Activated CD4-positive, alpha-beta T cell treated with anti-CD3 and anti-CD28 coated beads for 36 hours (primary cell): ENCODE data around the gene PLTP. TPM values are rescaled to one million over a fixed set of nuclear protein-coding genes. Genes with fewer than 3 reads are reported as not detected.

ENCODE experiments used
- ATAC-seq: fragments of 200-7000 bp; cut with Tn5 transposase; one replicate; pipeline ENCODE4 v1.10.0; 2021; ENCODE audit warnings: mild to moderate bottlenecking, moderate library complexity
- CTCF ChIA-PET: fragments of 350-600 bp; sonication (Branson Sonifier 250); formaldehyde crosslinking; loops from one replicate; lab custom pipeline; 2021; ENCODE audit warnings: antibody characterized with exemption; lab: Charles Lee
- POLR2A ChIA-PET: fragments of 350-600 bp; sonication (Branson Sonifier 250); formaldehyde crosslinking; loops from one replicate; lab custom pipeline; 2021; ENCODE audit warnings: antibody characterized with exemption, inconsistent platforms; lab: Charles Lee
- DNase-seq: peaks from one replicate; pipeline ENCODE4 v3.0.0-alpha.2; 2020
- H3K27ac Mint-ChIP-seq: one replicate; pipeline ENCODE4 v1.8.0; 2021; ENCODE audit warnings: mixed read lengths
- H3K27me3 Mint-ChIP-seq: one replicate; pipeline ENCODE4 v1.8.0; 2021; ENCODE audit warnings: mixed read lengths
- H3K36me3 Mint-ChIP-seq: one replicate; pipeline ENCODE4 v1.8.0; 2021; ENCODE audit warnings: low read depth, mixed read lengths
- H3K4me1 Mint-ChIP-seq: one replicate; pipeline ENCODE4 v1.8.0; 2021; ENCODE audit warnings: mixed read lengths
- H3K4me3 Mint-ChIP-seq: one replicate; pipeline ENCODE4 v1.8.0; 2021; ENCODE audit warnings: mild to moderate bottlenecking, moderate library complexity, mixed read lengths
- H3K9me3 Mint-ChIP-seq: one replicate; pipeline ENCODE4 v1.8.0; 2021; ENCODE audit warnings: low read depth, mixed read lengths
- intact Hi-C, 2 experiments: fragments of 100-400 bp; cut with DNase I in 1 of 2; cut with micrococcal nuclease in 1 of 2; formaldehyde crosslinking; loops; one replicate each; pipeline versions ENCODE4 v1.14.2 to v1.15.1; 2022 to 2024; cut with DNase I, micrococcal nuclease
- total RNA-seq, 2 experiments: library from RNA; stranded (reverse); gene quantifications; one replicate each; pipeline ENCODE4 v1.2.3, GENCODE V29; 2021

PLTP gene
- total RNA-seq, 2 experiments from 2014 or later = 5.6 to 7.0 TPM

DNA sequence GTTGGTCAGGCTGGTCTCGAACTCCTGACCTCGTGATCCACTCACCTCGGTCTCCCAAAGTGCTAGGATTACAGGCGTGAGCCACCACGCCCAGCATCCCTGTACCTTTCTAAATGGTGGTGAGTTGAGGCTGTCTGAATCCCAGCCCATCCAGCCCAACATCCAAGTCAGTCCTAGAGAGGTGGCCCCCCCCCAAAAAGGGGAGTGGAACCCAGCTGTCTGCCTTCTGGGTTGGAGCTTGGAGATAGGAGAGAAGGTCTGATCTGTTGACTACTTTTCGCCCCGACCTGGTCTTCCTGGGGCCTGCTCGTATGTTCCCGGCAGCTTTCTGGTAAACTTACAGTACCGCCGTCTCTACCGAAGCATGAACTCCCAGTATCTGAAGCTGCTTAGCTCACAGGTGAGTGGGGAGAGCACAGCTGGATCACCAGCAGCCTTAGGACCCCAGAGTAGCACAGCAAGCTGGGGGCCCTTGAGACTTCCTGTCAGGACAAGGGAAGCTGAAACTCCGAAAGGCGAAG, 15.3 kb downstream of the PLTP start:
- DNase-seq (no peak), ATAC-seq (no peak)
- no peaks in the 10 kb centered on the region for H3K27me3 Mint-ChIP-seq
- H3K36me3 Mint-ChIP-seq = peaks cover 18% of the 10 kb centered on the region
- POLR2A ChIA-PET = no interaction called here
- H3K4me1 Mint-ChIP-seq = peaks cover 18% of the 10 kb centered on the region
- intact Hi-C loops = no loop called here
- no peak overlapping the region for H3K27ac Mint-ChIP-seq
- CTCF ChIA-PET = no interaction called here
- no peaks in the 10 kb centered on the region for H3K9me3 Mint-ChIP-seq
- no peak overlapping the region for H3K4me3 Mint-ChIP-seq

DNA sequence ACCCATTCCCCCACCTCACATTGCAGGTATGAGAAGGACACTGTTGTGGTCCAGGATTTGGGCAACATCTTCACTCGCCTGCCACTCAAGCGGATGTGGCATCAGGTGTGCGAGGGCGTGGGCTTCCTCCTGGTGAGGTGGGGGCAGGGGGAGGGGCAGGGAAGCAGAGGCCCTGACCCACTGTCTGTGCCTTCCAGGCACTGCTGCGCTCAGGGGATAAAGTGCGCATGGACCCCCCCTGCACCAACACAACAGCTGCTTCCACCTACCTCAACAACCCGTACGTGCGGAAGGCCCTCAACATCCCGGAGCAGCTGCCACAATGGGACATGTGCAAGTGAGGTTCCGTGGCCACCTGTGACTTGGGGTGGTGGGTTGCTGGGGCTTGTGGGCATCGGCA, 17.2 kb downstream of the PLTP start:
- Mint-ChIP-seq H3K27ac (no peak overlapping the region), H3K36me3 (peaks cover 18% of the 10 kb centered on the region), H3K4me1 (peaks cover 25% of the 10 kb centered on the region), H3K4me3 (no peak overlapping the region), H3K9me3 (no peaks in the 10 kb centered on the region), H3K27me3 (no peaks in the 10 kb centered on the region)
- ChIA-PET CTCF (no interaction called here), POLR2A (no interaction called here)
- no peak for ATAC-seq
- DNase-seq = no peak
- intact Hi-C loops = no loop called here

GRCh38 chr20:45893831-45894230, 18.1 kb downstream of the PLTP start:
- peaks cover 31% of the 10 kb centered on the region for H3K4me1 Mint-ChIP-seq
- ATAC-seq (no peak), DNase-seq (no peak)
- H3K4me3 Mint-ChIP-seq = no peak overlapping the region
- no peaks in the 10 kb centered on the region for H3K9me3 Mint-ChIP-seq
- no peak overlapping the region for H3K27ac Mint-ChIP-seq
- intact Hi-C loops = no loop called here
- no peaks in the 10 kb centered on the region for H3K27me3 Mint-ChIP-seq
- peaks cover 18% of the 10 kb centered on the region for H3K36me3 Mint-ChIP-seq
- ChIA-PET CTCF (no interaction called here), POLR2A (no interaction called here)

GRCh38 chr20:45892828-45893500, 19.0 kb downstream of the PLTP start:
- intact Hi-C loops = no loop called here
- DNase-seq (peak; percentile 41), ATAC-seq (no peak)
- peaks cover 18% of the 10 kb centered on the region for H3K36me3 Mint-ChIP-seq
- CTCF ChIA-PET = interaction anchor here (1.3 to 1.7 kb wide), 4 partner anchors 12 to 41 kb away, joined by 3 to 5 read pairs (median 4); partner anchors contain the start of gene ZSWIM1
- H3K9me3 Mint-ChIP-seq = no peaks in the 10 kb centered on the region
- no peaks in the 10 kb centered on the region for H3K27me3 Mint-ChIP-seq
- peak overlapping the region; percentile 89 for H3K4me3 Mint-ChIP-seq
- POLR2A ChIA-PET = no interaction called here
- no peak overlapping the region for H3K27ac Mint-ChIP-seq
- peaks cover 31% of the 10 kb centered on the region for H3K4me1 Mint-ChIP-seq

DNA sequence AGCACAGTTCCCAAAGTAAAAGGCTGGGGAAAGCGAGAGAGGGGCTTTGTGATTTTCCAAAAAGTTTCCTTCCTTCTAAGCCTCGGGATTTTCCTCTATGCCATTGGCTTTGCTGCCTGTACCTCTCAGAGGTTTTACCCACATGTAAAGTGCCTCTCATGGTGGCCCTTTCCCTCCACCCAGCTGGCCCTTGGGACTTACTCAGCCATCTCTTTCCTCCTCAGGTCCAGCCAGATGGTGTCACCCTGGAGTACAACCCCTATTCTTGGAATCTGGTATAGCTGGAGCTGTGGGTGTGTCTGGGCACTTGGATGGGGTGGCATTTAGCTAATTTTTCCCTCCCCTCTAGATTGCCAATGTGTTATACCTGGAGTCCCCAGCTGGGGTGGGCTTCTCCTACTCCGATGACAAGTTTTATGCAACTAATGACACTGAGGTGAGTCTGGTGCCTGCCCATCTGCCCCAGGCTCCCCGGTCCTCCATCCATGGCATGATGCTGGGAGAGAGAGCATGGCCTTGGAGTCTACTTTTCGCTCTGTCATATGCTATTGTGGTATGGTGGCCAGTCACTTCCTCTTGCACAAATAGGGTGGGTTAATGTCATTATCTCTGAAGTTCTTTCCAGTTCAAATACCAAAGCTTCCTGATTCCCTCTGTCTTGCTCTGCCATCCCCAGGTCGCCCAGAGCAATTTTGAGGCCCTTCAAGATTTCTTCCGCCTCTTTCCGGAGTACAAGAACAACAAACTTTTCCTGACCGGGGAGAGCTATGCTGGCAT, 19.7 kb downstream of the PLTP start:
- DNase-seq (no peak), ATAC-seq (no peak)
- Mint-ChIP-seq H3K36me3 (peaks cover 16% of the 10 kb centered on the region), H3K4me3 (peak overlapping the region; percentile 89), H3K9me3 (no peaks in the 10 kb centered on the region), H3K27ac (peak overlapping the region; percentile 37), H3K4me1 (peaks cover 31% of the 10 kb centered on the region), H3K27me3 (no peaks in the 10 kb centered on the region)
- intact Hi-C loops = no loop called here
- CTCF ChIA-PET = interaction anchor here (1.3 to 1.7 kb wide), 5 partner anchors 11 to 41 kb away, joined by 3 to 5 read pairs (median 4); partner anchors contain the start of gene ZSWIM1
- POLR2A ChIA-PET = interaction anchor here (2.2 kb wide), 1 partner anchor 11 kb away, joined by 7 read pairs; the partner anchor contains the start of gene ZSWIM1

GRCh38 chr20:45890985-45891983, 20.7 kb downstream of the PLTP start, which contains the start of the genes CTSA and NEURL2:
CTSA (plus strand) TSS chr20:45891335; CDS start chr20:45891569, 234 bp downstream.
NEURL2 (minus strand) TSS chr20:45891208; CDS start chr20:45890991, 217 bp downstream.
- POLR2A ChIA-PET = interaction anchor here (0.6 to 2.2 kb wide), 3 partner anchors 10 to 78 kb away, joined by 3 to 7 read pairs (median 5); partner anchors contain the start of gene ZSWIM1
- peak within 1 kb of the TSS; percentile 89 for H3K4me3 Mint-ChIP-seq
- intact Hi-C loops = loop anchor here (1.0 to 2.0 kb wide), 9 partner anchors 10 to 100 kb away; partner anchors contain the start of genes ACOT8 (in 2 of the 2), UBE2C (in 2 of the 2), ZSWIM1 (in 2 of the 2) and ZSWIM3 (in 2 of the 2)

GRCh38 chr20:45890077-45890984, 21.6 kb downstream of the PLTP start:
- peak; percentile 73 for DNase-seq
- CTCF ChIA-PET = interaction anchor here (0.8 to 1.8 kb wide), 7 partner anchors 9 to 95 kb away, joined by 3 to 10 read pairs (median 4); partner anchors contain the start of genes PCIF1 and ZSWIM1
- peak overlapping the region; percentile 89 for H3K4me3 Mint-ChIP-seq
- no peaks in the 10 kb centered on the region for H3K27me3 Mint-ChIP-seq
- no peaks in the 10 kb centered on the region for H3K9me3 Mint-ChIP-seq
- peak overlapping the region; percentile 87 for H3K27ac Mint-ChIP-seq
- peaks cover 21% of the 10 kb centered on the region for H3K36me3 Mint-ChIP-seq
- peak; percentile 34 for ATAC-seq
- intact Hi-C loops = loop anchor here (2.0 kb wide), 4 partner anchors 44 to 100 kb away; partner anchors contain the start of genes UBE2C (in 2 of the 2), DNTTIP1 (in 1 of the 2), PCIF1 (in 1 of the 2) and WFDC3 (in 1 of the 2)
- H3K4me1 Mint-ChIP-seq = peaks cover 38% of the 10 kb centered on the region
- POLR2A ChIA-PET = interaction anchor here (0.6 to 2.2 kb wide), 3 partner anchors 9 to 77 kb away, joined by 3 to 7 read pairs (median 5); partner anchors contain the start of gene ZSWIM1

More at GRCh38 chr20:45890985-45891983, 20.7 kb downstream of the PLTP start, which contains the start of the genes CTSA and NEURL2:
- peak; percentile 94 for DNase-seq
- H3K27me3 Mint-ChIP-seq = no peaks in the 10 kb centered on the region
- H3K36me3 Mint-ChIP-seq = peaks cover 23% of the 10 kb centered on the region
- H3K4me1 Mint-ChIP-seq = peaks cover 32% of the 10 kb centered on the region
- peak; percentile 80 for ATAC-seq
- H3K9me3 Mint-ChIP-seq = no peaks in the 10 kb centered on the region
- CTCF ChIA-PET = interaction anchor here (1.1 to 1.8 kb wide), 7 partner anchors 10 to 94 kb away, joined by 3 to 10 read pairs (median 5); partner anchors contain the start of genes PCIF1 and ZSWIM1
- H3K27ac Mint-ChIP-seq = peak within 1 kb of the TSS; percentile 87

- Mint-ChIP-seq H3K27ac (no peak overlapping the region), H3K9me3 (no peaks in the 10 kb centered on the region), H3K4me1 (peaks cover 45% of the 10 kb centered on the region), H3K36me3 (peaks cover 16% of the 10 kb centered on the region), H3K27me3 (no peaks in the 10 kb centered on the region), H3K4me3 (no peak overlapping the region)
- ATAC-seq (no peak), DNase-seq (no peak)
- ChIA-PET CTCF (interaction anchor here (0.5 to 1.8 kb wide), 5 partner anchors 22 to 80 kb away, joined by 3 to 5 read pairs (median 3); no protein-coding TSS in a partner anchor), POLR2A (interaction anchor here (0.8 to 1.0 kb wide), 2 partner anchors 8 to 32 kb away, joined by 4 read pairs; partner anchors contain the start of genes ACOT8, ZSWIM1 and ZSWIM3)
- intact Hi-C loops = loop anchor here in 1 of 2 experiments (10.0 kb wide), 3 partner anchors 476 to 924 kb away; partner anchors contain the start of genes STK4 and TOMM34
Measured at GRCh38 chr20:45888681-45889080, 23.3 kb downstream of the PLTP start.

DNA sequence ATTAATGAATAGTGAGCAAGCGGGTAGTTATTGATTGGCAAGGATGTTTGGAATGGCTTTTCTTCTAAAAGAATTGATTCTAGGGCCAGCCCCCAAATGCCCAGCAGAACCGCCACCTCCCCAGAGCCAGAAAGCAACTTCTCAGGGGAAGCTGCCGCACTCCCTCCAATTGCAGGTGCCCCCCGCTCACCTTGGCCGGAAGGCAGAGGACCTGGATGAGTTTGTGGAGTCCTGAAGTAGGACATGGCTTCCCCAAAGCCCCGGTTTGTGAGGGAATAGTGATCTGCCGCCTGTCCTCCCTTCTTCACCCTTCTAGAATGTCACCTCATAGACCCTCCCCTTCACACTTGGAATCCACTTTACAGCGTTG, 24.6 kb downstream of the PLTP start, which contains the start of gene SPATA25:
Gene SPATA25 (minus strand): TSS at position 277 of the 370 bp plus-strand sequence. CDS start 32 bp downstream, at position 245.
- Mint-ChIP-seq H3K27ac (no peak within 1 kb of the TSS), H3K36me3 (peaks cover 25% of the 10 kb centered on the region), H3K4me1 (peaks cover 48% of the 10 kb centered on the region), H3K4me3 (no peak within 1 kb of the TSS), H3K27me3 (no peaks in the 10 kb centered on the region), H3K9me3 (no peaks in the 10 kb centered on the region)
- no peak for ATAC-seq
- DNase-seq = no peak
- POLR2A ChIA-PET = no interaction called here
- intact Hi-C loops = loop anchor here in 1 of 2 experiments (10.0 kb wide), 3 partner anchors 477 to 923 kb away; partner anchors contain the start of genes STK4 and TOMM34
- CTCF ChIA-PET = interaction anchor here (0.7 kb wide), 1 partner anchor 341 kb away, joined by 3 read pairs; no protein-coding TSS in a partner anchor
